GM12864 (cell line): ENCODE measurements around the gene KCTD12.

Experiments used
- DNase-seq: peaks from one replicate; pipeline ENCODE4 v3.0.0-alpha.2; 2011; ENCODE audit warnings: low read depth
- H3K4me3 ChIP-seq: 2 replicates; pipeline ENCODE4 v1.5.1; 2011; ENCODE audit warnings: mild to moderate bottlenecking, low read depth, low read length, control low read depth
- TF ChIP-seq, protein P1 (sequence below): IDR thresholded peaks from 2 replicates; pipeline ENCODE4 v1.5.1; 2011; ENCODE audit warnings: low read depth, mild to moderate bottlenecking, moderate library complexity, low read length, control low read depth, inconsistent platforms; ENCODE audit errors: missing control alignments

The KCTD12 gene

DNA sequence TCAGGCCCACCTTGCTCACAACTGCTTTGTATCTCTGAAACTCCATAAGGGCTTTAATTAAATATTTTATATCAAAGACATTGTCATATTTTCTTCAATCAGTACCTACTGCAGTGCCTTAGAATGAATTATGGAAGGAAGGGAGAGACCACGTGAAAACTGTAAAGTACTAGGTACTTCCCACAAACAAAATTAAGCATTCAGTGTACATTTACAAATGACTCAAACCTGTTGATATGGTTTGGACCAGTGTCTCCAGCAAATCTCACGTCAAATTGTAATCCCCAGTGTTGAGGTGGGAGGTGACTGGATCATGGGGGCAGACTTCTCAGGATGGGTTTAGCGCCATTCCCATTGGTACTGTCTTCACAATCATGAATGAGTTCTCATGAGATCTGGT lies 23.2 kb downstream of the KCTD12 start:
- no peak for DNase-seq
- TF ChIP-seq, protein P1, sequence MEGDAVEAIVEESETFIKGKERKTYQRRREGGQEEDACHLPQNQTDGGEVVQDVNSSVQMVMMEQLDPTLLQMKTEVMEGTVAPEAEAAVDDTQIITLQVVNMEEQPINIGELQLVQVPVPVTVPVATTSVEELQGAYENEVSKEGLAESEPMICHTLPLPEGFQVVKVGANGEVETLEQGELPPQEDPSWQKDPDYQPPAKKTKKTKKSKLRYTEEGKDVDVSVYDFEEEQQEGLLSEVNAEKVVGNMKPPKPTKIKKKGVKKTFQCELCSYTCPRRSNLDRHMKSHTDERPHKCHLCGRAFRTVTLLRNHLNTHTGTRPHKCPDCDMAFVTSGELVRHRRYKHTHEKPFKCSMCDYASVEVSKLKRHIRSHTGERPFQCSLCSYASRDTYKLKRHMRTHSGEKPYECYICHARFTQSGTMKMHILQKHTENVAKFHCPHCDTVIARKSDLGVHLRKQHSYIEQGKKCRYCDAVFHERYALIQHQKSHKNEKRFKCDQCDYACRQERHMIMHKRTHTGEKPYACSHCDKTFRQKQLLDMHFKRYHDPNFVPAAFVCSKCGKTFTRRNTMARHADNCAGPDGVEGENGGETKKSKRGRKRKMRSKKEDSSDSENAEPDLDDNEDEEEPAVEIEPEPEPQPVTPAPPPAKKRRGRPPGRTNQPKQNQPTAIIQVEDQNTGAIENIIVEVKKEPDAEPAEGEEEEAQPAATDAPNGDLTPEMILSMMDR, result no peak

DNA sequence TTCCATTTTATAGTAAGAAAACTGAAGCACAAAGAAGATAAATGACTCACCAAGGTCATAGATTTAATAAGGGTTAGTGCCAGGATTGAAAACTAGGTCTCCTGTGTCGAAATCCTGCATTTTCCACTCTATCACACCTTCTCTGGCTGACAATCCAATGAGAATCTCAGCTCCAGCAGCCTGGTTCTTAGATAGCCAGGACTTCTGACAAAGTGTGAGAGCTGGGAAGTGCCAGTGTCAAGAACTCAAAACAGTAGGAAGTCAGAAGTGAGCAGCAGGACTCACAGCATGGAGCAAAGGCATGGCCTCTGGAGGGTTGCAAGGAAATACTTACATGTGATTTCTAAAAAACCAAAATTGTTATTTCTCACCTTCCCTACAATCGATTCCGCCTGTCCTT lies 24.3 kb downstream of the KCTD12 start:
- no peak overlapping the region for H3K4me3 ChIP-seq
- TF ChIP-seq, protein P1, result no peak
- no peak for DNase-seq

More for the DNA sequence above, 23.2 kb downstream of the KCTD12 start:
- H3K4me3 ChIP-seq, result no peak overlapping the region

DNA sequence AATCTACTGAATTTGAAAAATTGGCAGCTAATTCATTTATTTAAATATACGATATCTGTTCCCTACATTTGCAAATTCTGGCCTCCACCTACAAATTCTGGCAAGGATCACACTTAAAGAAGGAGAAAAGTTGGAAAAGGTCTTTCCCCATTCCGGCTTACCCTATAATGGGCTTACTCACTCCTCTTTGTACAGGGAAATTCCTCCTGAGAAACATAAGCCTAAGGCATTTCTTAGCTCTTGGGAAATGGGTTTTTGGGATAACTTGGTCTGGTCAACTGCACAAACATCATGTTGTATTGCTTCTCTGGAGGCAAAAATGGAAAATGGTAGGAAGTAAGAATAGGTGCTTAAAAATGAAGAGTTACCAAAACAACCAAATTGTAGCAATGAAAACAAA lies 25.5 kb downstream of the KCTD12 start:
- TF ChIP-seq, protein P1, result no peak
- H3K4me3 ChIP-seq, result no peak overlapping the region
- DNase-seq, result no peak

DNA sequence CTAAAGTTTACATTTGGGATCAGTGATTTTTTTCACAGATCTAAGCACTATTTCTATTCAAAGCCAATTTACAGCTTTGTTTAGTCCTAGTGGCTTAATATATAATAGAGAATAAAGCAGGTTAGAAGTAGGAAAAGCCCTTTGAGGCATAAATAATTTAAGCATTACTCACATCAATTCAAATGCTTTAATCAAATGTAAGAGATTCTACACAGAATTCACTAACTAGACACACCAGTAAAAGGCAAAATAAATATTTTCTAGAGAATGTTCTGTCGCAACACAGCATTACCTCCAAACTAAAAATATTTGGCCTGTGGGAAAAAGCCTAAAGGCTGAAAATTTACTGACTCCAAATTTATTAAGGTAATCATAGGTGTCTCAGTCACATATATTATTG lies 31.3 kb downstream of the KCTD12 start:
- no peak overlapping the region for H3K4me3 ChIP-seq
- no peak for DNase-seq
- TF ChIP-seq, protein P1, result no peak

DNA sequence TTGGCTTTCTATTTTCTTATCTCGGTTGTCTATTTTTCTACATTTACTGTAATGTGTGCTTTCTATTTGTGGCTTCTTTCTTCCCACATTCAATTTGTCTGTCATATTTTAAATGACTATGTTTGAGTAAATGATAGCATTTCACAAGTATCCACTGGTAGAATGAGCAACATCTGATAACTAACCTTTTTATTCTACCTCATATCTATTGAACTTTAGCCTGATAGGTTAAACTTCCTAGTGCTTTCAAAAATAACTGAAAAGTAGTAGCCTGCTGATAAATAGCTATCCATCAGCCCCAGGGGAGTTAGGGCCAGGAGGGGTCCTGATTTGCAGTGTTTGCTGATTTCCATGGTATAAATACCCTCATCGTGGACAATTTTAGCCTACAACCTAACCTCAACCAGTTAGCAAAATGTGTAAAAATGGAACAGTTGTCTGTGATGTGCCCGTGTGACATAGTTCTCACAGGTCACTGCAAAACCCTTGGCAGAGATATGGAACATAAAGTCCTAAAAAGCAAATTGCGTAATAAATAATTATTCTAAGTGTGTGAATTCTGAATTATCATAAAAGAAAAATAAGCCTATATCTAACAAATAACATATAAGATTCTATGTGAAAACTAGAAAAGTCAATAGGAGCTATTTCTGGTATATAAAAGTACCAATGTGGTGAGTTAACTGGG lies 32.1 kb downstream of the KCTD12 start:
- no peak for DNase-seq
- H3K4me3 ChIP-seq, result no peak overlapping the region

DNA sequence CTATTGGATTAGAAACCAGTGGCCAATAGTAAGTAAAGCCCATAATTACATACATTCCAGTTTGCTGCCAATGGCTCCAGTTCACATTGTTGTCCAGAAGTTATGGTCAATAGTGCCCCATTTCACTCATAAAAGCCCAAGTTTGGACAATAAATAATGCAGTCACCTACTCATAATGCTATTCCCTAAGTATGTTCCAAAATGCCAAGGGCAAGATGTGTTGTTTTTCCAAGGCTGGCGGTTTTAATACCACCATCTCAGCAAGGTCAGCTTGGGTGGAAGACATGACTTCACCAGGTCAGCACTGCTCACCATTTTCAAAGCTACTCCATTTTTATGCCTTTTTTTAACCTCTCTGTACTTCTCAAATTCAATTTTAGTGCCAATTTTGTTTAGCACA lies 32.7 kb downstream of the KCTD12 start:
- TF ChIP-seq, protein P1, result no peak
- H3K4me3 ChIP-seq, result no peak overlapping the region
- DNase-seq, result no peak

More for the DNA sequence above, 32.1 kb downstream of the KCTD12 start:
- TF ChIP-seq, protein P1, result no peak

DNA sequence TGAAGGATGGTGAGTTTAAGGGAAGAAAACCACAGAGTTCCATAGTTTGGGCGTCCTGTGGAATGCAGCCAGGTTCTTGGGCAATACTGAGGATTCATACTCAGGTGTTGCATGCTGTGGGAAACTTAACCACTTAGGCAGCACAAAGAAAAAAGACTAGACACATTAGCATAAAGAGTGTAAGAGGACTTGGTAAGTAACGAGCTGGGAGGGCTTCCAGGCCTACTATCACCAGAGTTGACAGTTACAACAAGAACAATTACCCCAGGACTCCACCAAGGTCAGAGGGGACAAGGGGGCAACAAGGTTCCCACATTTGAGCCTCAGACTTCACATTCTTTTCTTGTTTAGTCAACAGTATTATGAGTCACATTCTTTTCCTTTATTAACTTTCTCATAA lies 33.2 kb downstream of the KCTD12 start:
- no peak overlapping the region for H3K4me3 ChIP-seq
- no peak for DNase-seq
- TF ChIP-seq, protein P1, result no peak
